NCI-H1048 (cell line): ENCODE results near the gene CSNK1G1.
"Not testable (repeated sequence)": the region's sequence is repeated elsewhere in the genome, so short reads cannot be mapped to it uniquely, and the experiment has no call there.

Experiments
- DNase-seq: peaks from one replicate; lab custom pipeline; 2025; lab: John Stamatoyannopoulos, UW

The CSNK1G1 gene

GRCh38 chr15:64349375-64349774, 6.6 kb downstream of the CSNK1G1 start:
- no peak for DNase-seq

GRCh38 chr15:64348455-64348854, 7.5 kb downstream of the CSNK1G1 start:
- DNase-seq = no peak

GRCh38 chr15:64346242-64346641, 9.7 kb downstream of the CSNK1G1 start:
- DNase-seq = not testable (repeated sequence)

- no peak for DNase-seq
Measured at GRCh38 chr15:64344651-64345294, 11.2 kb downstream of the CSNK1G1 start.

GRCh38 chr15:64343841-64344240, 12.1 kb downstream of the CSNK1G1 start:
- DNase-seq = no peak

- no peak for DNase-seq
Measured at GRCh38 chr15:64343222-64343621, 12.8 kb downstream of the CSNK1G1 start.

- no peak for DNase-seq
Measured at GRCh38 chr15:64341961-64342360, 14.0 kb downstream of the CSNK1G1 start.

- no peak for DNase-seq
Measured at GRCh38 chr15:64340355-64340754, 15.6 kb downstream of the CSNK1G1 start.

- DNase-seq = no peak
Measured at GRCh38 chr15:64337761-64338160, 18.2 kb downstream of the CSNK1G1 start.

- DNase-seq = no peak
Measured at GRCh38 chr15:64333986-64334929, 21.7 kb downstream of the CSNK1G1 start.

- DNase-seq = no peak
Measured at GRCh38 chr15:64333516-64333915, 22.5 kb downstream of the CSNK1G1 start.

GRCh38 chr15:64331668-64332067, 24.3 kb downstream of the CSNK1G1 start:
- not testable (repeated sequence) for DNase-seq

GRCh38 chr15:64326975-64327374, 29.0 kb downstream of the CSNK1G1 start:
- DNase-seq = not testable (repeated sequence)

- DNase-seq = not testable (repeated sequence)
Measured at GRCh38 chr15:64326458-64326857, 29.5 kb downstream of the CSNK1G1 start.

GRCh38 chr15:64324165-64324877, 31.7 kb downstream of the CSNK1G1 start:
- no peak for DNase-seq

- DNase-seq = no peak
Measured at GRCh38 chr15:64315216-64315615, 40.8 kb downstream of the CSNK1G1 start.

- no peak for DNase-seq
Measured at GRCh38 chr15:64314456-64314855, 41.5 kb downstream of the CSNK1G1 start.

GRCh38 chr15:64311566-64311965, 44.4 kb downstream of the CSNK1G1 start:
- no peak for DNase-seq

- DNase-seq = no peak
Measured at GRCh38 chr15:64310036-64310435, 45.9 kb downstream of the CSNK1G1 start.

GRCh38 chr15:64305261-64305660, 50.7 kb downstream of the CSNK1G1 start:
- DNase-seq = no peak

- DNase-seq = no peak
Measured at GRCh38 chr15:64289550-64289949, 66.4 kb downstream of the CSNK1G1 start.

- no peak for DNase-seq
Measured at GRCh38 chr15:64288999-64289398, 67.0 kb downstream of the CSNK1G1 start.

GRCh38 chr15:64288577-64288976, 67.4 kb downstream of the CSNK1G1 start:
- DNase-seq = no peak
